IMR-90 (cell line): Measurements from ENCODE around the gene MTHFD2. TPM values are rescaled to one million over a fixed set of nuclear protein-coding genes. Genes with fewer than 3 reads are reported as not detected.

ENCODE experiments used
- ATAC-seq: fragments of 200-7000 bp; cut with Tn5 transposase; 2 replicates; pipeline ENCODE4 v1.9.1; 2020; ENCODE audit warnings: low read depth, mild to moderate bottlenecking, moderate library complexity
- BruUV-seq: library from RNA; stranded (reverse); fragments of 400-500 nt; replicated peaks from 2 replicates; lab custom pipeline; 2021; lab: Mats Ljungman, UMichigan
- CTCF ChIA-PET: fragments of 300-600 bp; formaldehyde crosslinking; extraction: SDS; loops from one replicate; lab custom pipeline; 2021; ENCODE audit warnings: antibody characterized with exemption; lab: Yijun Ruan, JAX
- POLR2A ChIA-PET: fragments of 300-600 bp; sonication (Branson Sonifier 250); formaldehyde crosslinking; loops from one replicate; lab custom pipeline; 2022; ENCODE audit warnings: antibody characterized with exemption; ENCODE audit not compliant: unreplicated experiment; lab: Charles Lee
- DNase-seq: peaks from one replicate; pipeline ENCODE4 v3.0.0; 2013
- H2AFZ ChIP-seq: replicated peaks from 2 replicates; pipeline ENCODE3; 2013; ENCODE audit warnings: low read length, mild to moderate bottlenecking; ENCODE audit not compliant: poor library complexity
- H2AK5ac ChIP-seq: 2 replicates; pipeline ENCODE4 v1.6.1; 2013; ENCODE audit warnings: low read depth, low read length, inconsistent platforms
- H2AK9ac ChIP-seq: replicated peaks from 2 replicates; pipeline ENCODE3; 2013; ENCODE audit warnings: mild to moderate bottlenecking, low read depth, low read length, moderate library complexity; ENCODE audit not compliant: poor library complexity
- H2BK120ac ChIP-seq: 2 replicates; pipeline ENCODE4 v1.6.1; 2013; ENCODE audit warnings: low read depth, low read length, inconsistent platforms
- H2BK15ac ChIP-seq: 3 replicates; pipeline ENCODE4 v1.6.1; 2013; ENCODE audit warnings: low read depth, low read length, inconsistent platforms
- H2BK20ac ChIP-seq: 2 replicates; pipeline ENCODE4 v1.6.1; 2013; ENCODE audit warnings: low read depth, mild to moderate bottlenecking, inconsistent platforms, low read length, moderate library complexity
- H2BK5ac ChIP-seq: 2 replicates; pipeline ENCODE4 v1.6.1; 2013; ENCODE audit warnings: mild to moderate bottlenecking, low read depth, low read length, inconsistent platforms; ENCODE audit not compliant: poor library complexity, severe bottlenecking
- H3K14ac ChIP-seq: replicated peaks from 2 replicates; pipeline ENCODE4 v1.6.1; 2013; ENCODE audit warnings: low read depth, low read length, inconsistent platforms
- H3K18ac ChIP-seq: 2 replicates; pipeline ENCODE4 v1.6.1; 2013; ENCODE audit warnings: low read depth, low read length, control low read depth
- H3K23ac ChIP-seq: 2 replicates; pipeline ENCODE4 v1.6.1; 2013; ENCODE audit warnings: low read depth, low read length, inconsistent platforms
- H3K27ac ChIP-seq: 2 replicates; pipeline ENCODE4 v1.5.1; 2013; ENCODE audit warnings: mild to moderate bottlenecking, control low read depth, low read length; ENCODE audit not compliant: insufficient read depth
- H3K27me3 ChIP-seq: 2 replicates; pipeline ENCODE4 v1.6.1; 2013; ENCODE audit warnings: low read length; ENCODE audit not compliant: control insufficient read depth, insufficient read depth
- H3K36me3 ChIP-seq: 2 replicates; pipeline ENCODE4 v1.6.1; 2013; ENCODE audit warnings: low read length, mixed read lengths; ENCODE audit not compliant: control insufficient read depth, insufficient read depth
- H3K4ac ChIP-seq: 2 replicates; pipeline ENCODE4 v1.6.1; 2013; ENCODE audit warnings: low read depth, low read length, inconsistent platforms
- H3K4me1 ChIP-seq: 2 replicates; pipeline ENCODE4 v1.6.1; 2013; ENCODE audit warnings: low read length, mixed read lengths; ENCODE audit not compliant: control insufficient read depth, insufficient read depth
- H3K4me2 ChIP-seq: 2 replicates; pipeline ENCODE4 v1.6.1; 2013; ENCODE audit warnings: low read depth, mild to moderate bottlenecking, control low read depth, low read length, moderate library complexity
- H3K4me3 ChIP-seq: 2 replicates; pipeline ENCODE4 v1.5.1; 2013; ENCODE audit warnings: low read depth, mild to moderate bottlenecking, control low read depth, low read length, moderate library complexity; ENCODE audit not compliant: insufficient read depth
- H3K56ac ChIP-seq: 2 replicates; pipeline ENCODE4 v1.6.1; 2013; ENCODE audit warnings: low read length, inconsistent platforms; ENCODE audit not compliant: insufficient read depth; ENCODE audit errors: extremely low read depth
- H3K79me1 ChIP-seq, 2 experiments: 2 replicates each; pipeline ENCODE4 v1.6.1; 2013; ENCODE audit warnings: low read length in 2 of 2, inconsistent platforms in 1 of 2, low read depth in 1 of 2
- H3K9ac ChIP-seq: 2 replicates; pipeline ENCODE4 v1.6.1; 2013; ENCODE audit warnings: low read depth, low read length, control low read depth
- H3K9me1 ChIP-seq: 2 replicates; pipeline ENCODE4 v1.6.1; 2013; ENCODE audit warnings: low read length, inconsistent platforms; ENCODE audit not compliant: insufficient read depth
- H3K9me3 ChIP-seq: 2 replicates; pipeline ENCODE4 v1.6.1; 2013; ENCODE audit warnings: low read length; ENCODE audit not compliant: control insufficient read depth, insufficient read depth
- H4K20me1 ChIP-seq: 2 replicates; pipeline ENCODE4 v1.6.1; 2013; ENCODE audit warnings: low read length, inconsistent platforms; ENCODE audit not compliant: insufficient read depth
- H4K5ac ChIP-seq: 2 replicates; pipeline ENCODE4 v1.6.1; 2013; ENCODE audit warnings: mild to moderate bottlenecking, low read depth, low read length, control low read depth
- H4K8ac ChIP-seq, 2 experiments: 2 replicates each; pipeline ENCODE4 v1.6.1; 2013; ENCODE audit warnings: low read depth in 2 of 2, low read length in 2 of 2, control low read depth in 1 of 2, inconsistent platforms in 1 of 2
- H4K91ac ChIP-seq: 2 replicates; pipeline ENCODE4 v1.6.1; 2013; ENCODE audit warnings: low read depth, low read length, inconsistent platforms; ENCODE audit not compliant: insufficient read depth
- BHLHE40 ChIP-seq: fragments of 150-350 bp; IDR thresholded peaks from 2 replicates; pipeline ENCODE4 v1.6.1; 2016; ENCODE audit warnings: mild to moderate bottlenecking, low read depth, low read length
- CEBPB ChIP-seq: IDR thresholded peaks from 2 replicates; pipeline ENCODE4 v1.6.1; 2012; ENCODE audit warnings: low read depth, low read length, improper control_type of control experiment
- CHD1 ChIP-seq: IDR thresholded peaks from 2 replicates; pipeline ENCODE4 v1.6.1; 2012; ENCODE audit warnings: low read depth, low read length, improper control_type of control experiment
- MAZ ChIP-seq: IDR thresholded peaks from 2 replicates; pipeline ENCODE4 v1.6.1; 2012; ENCODE audit warnings: low read depth, mild to moderate bottlenecking, low read length, improper control_type of control experiment, moderate library complexity, borderline replicate concordance
- MXI1 ChIP-seq: IDR thresholded peaks from 2 replicates; pipeline ENCODE4 v1.6.1; 2012; ENCODE audit warnings: low read depth, mild to moderate bottlenecking, low read length, moderate library complexity, borderline replicate concordance
- NFE2L2 ChIP-seq: fragments of 150-350 bp; IDR thresholded peaks from 2 replicates; pipeline ENCODE4 v1.6.1; 2016; ENCODE audit warnings: low read depth, mild to moderate bottlenecking, low read length
- POLR2A ChIP-seq: IDR thresholded peaks from 2 replicates; pipeline ENCODE4 v1.6.1; 2012; ENCODE audit warnings: mild to moderate bottlenecking, low read depth, low read length
- RAD21 ChIP-seq: IDR thresholded peaks from 2 replicates; pipeline ENCODE4 v1.6.1; 2012; ENCODE audit warnings: low read length, improper control_type of control experiment
- RCOR1 ChIP-seq: IDR thresholded peaks from 2 replicates; pipeline ENCODE4 v1.6.1; 2012; ENCODE audit warnings: mild to moderate bottlenecking, low read length, improper control_type of control experiment; ENCODE audit not compliant: insufficient replicate concordance
- RFX5 ChIP-seq: IDR thresholded peaks from 2 replicates; pipeline ENCODE4 v1.8.0; 2012; ENCODE audit warnings: low read depth, mild to moderate bottlenecking, low read length, moderate library complexity
- SMC3 ChIP-seq: fragments of 150-350 bp; IDR thresholded peaks from 2 replicates; pipeline ENCODE4 v1.6.1; 2016; ENCODE audit warnings: low read depth, mild to moderate bottlenecking, antibody characterized with exemption, low read length, moderate library complexity
- WGBS, 2 experiments: methylation state at CpG; one replicate each; pipeline versions ENCODE4 v1.1.5 to v1.1.7; 2013; ENCODE audit warnings: missing lambda C conversion rate in 2 of 2; ENCODE audit not compliant: insufficient read length in 1 of 2; ENCODE audit errors: extremely low coverage in 2 of 2; 5-methylcytosine and 5-hydroxymethylcytosine counted together
- dilution Hi-C: fragments of 300-500 bp; cut with HindIII; formaldehyde crosslinking; loops from one replicate; pipeline ENCODE4 v1.14.3; 2018; ENCODE audit warnings: low sequenced_read_pairs; ENCODE audit not compliant: unreplicated experiment
- in situ Hi-C: fragments of 300-500 bp; cut with MboI; formaldehyde crosslinking; loops from 3 replicates; pipeline ENCODE4 v1.14.3; 2019; ENCODE audit warnings: low sequenced_read_pairs, inconsistent platforms, mixed read lengths
- intact Hi-C: fragments of 100-400 bp; cut with micrococcal nuclease; formaldehyde crosslinking; loops from 2 replicates; pipeline ENCODE4 v1.10.0; 2022
- polyA plus RNA-seq, 3 experiments: library from polyadenylated mRNA; depleted of rRNA; stranded (reverse); fragments of >200 nt; gene quantifications; 2 replicates each; pipeline ENCODE4 v1.2.3, GENCODE V29; 2012; ENCODE audit warnings: low replicate concordance in 1 of 3
- total RNA-seq: library from RNA; depleted of rRNA; stranded (reverse); fragments of >200 nt; gene quantifications from 2 replicates; pipeline ENCODE4 v1.2.3, GENCODE V29; 2012
- TF ChIP-seq, protein P1 (sequence below): conservative IDR thresholded peaks from 2 replicates; pipeline ENCODE4 v1.5.1; 2012; ENCODE audit warnings: mild to moderate bottlenecking, low read depth, low read length, improper control_type of control experiment
- TF ChIP-seq, protein P2 (sequence below): fragments of 150-350 bp; IDR thresholded peaks from 2 replicates; pipeline ENCODE4 v1.6.1; 2017; ENCODE audit warnings: mild to moderate bottlenecking, antibody characterized with exemption, low read length, low read depth

MTHFD2 gene
- total and polyA plus RNA-seq, 2 of the 4 experiments (the other 2 are of a cell fraction): 66.8 to 122 TPM

DNA sequence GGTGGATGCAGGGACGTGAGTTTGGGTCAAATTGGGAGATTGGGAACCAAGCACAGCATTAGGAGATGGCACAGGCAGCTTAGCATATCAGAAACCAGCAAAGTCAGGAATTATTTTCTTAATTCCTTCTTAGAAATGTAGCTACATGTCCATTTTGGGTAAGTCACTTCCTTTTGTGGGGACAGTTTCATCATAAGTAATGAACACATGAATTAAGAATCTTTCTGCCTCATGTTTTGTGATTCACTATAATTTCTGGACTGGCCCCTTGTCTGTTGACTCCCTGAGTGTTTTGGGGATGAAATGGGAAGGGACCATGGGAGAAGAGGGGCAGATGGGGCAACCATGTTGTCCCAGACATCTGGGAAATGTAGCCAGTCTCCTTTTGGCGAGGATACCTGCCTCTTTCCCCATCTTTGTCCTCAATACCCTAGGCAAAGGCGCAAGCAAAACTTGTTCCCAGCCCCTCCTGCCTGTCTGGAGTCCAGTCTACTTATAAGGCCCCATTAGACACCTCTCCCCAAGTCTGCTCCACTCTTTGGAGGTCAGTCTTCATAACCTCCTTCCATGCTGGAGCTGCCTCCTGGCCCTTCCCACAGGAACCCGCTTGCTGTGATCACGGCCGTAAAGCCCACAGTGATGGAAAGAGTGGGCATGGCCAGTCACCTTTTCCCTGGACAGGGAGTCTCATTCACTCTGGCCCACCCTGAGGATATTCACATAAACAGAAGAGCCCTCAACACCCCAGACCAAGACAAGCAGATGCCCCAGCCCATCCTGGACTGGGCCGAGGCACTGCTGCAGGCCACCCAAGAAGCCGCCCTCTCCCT lies 25.7 kb downstream of the MTHFD2 start (continued):
- TF ChIP-seq CEBPB (no peak; the same call in 1 of the 2 replicates), CHD1 (no peak)

DNA sequence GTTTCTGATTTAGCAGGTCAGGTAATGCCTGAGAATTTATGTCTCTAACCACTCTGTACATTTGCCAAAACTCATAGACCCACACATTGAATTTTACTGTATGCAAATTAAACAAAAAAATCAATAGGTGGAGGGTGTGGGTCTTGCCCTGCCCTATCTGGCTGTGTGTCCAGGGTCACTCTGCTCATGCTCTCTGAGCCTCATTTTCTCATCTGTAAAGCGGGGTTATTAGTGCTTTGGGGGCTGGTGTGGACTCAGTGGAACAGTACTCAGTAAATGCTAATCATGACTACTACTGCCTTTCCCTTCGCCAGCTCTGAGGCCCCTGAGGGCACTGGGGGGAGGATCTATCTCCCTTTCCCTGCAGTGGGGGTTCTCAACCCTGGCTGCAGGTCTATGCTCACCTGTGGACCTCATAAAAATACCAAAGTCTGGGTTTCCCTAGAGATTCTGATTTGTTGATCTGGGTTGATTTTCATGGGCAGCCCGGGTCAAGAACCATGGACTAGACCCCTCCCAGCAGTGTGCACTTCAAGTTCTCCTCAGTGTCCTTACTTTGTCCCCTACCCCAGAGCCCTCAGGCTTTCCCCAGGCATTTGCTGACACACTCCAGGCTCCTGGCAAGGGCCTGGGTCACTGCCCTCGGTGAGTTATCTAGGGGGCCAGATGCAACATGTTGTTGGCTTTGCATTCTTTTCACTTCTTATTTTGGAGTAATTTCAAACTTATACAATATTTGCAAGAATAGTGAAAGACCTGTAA lies 27.5 kb downstream of the MTHFD2 start:
- dilution Hi-C loops: no loop called here
- H4K5ac ChIP-seq: no peak overlapping the region
- DNase-seq (no peak), ATAC-seq (no peak)
- no peaks in the 10 kb centered on the region for H3K9me3 ChIP-seq
- peaks cover 7% of the 10 kb centered on the region; the same call in 1 of the 2 replicates for H4K20me1 ChIP-seq
- peaks cover 2% of the 10 kb centered on the region; the same call in 1 of the 2 replicates for H3K4me1 ChIP-seq
- H4K8ac ChIP-seq: no peak overlapping the region
- intact Hi-C loops: no loop called here
- peaks cover 7% of the 10 kb centered on the region; the same call in 1 of the 2 replicates for H3K9me1 ChIP-seq
- ChIA-PET CTCF (no interaction called here), POLR2A (no interaction called here)
- BruUV-seq: no TSS peak
- H2BK5ac ChIP-seq: no peak overlapping the region
- no peak overlapping the region for H3K23ac ChIP-seq
- no peak overlapping the region for H2BK15ac ChIP-seq
- no peak overlapping the region for H4K91ac ChIP-seq
- no peak overlapping the region for H3K4me2 ChIP-seq
- H2BK20ac ChIP-seq: no peak overlapping the region
- H3K4ac ChIP-seq: no peak overlapping the region
- no peak overlapping the region for H3K27ac ChIP-seq
- no peak overlapping the region for H3K4me3 ChIP-seq
- H3K56ac ChIP-seq: no peak overlapping the region
- no peak overlapping the region for H2AFZ ChIP-seq
- no peaks in the 10 kb centered on the region for H3K79me1 ChIP-seq
- in situ Hi-C loops: no loop called here
- H3K27me3 ChIP-seq: peaks cover 4% of the 10 kb centered on the region; the same call in 1 of the 2 replicates
- no peak overlapping the region for H2BK120ac ChIP-seq
- H3K18ac ChIP-seq: no peak overlapping the region
- H3K36me3 ChIP-seq: no peaks in the 10 kb centered on the region; the same call in 1 of the 2 replicates
- no peak overlapping the region for H3K14ac ChIP-seq
- WGBS, 2 experiments: 80% methylated on average over 1 of the region's 4 CpGs; no CpG with 5 or more reads in 1 of the 2 experiments
- no peak overlapping the region for H2AK9ac ChIP-seq
- H2AK5ac ChIP-seq: no peak overlapping the region
- no peak overlapping the region for H3K9ac ChIP-seq
- TF ChIP-seq, protein P1, sequence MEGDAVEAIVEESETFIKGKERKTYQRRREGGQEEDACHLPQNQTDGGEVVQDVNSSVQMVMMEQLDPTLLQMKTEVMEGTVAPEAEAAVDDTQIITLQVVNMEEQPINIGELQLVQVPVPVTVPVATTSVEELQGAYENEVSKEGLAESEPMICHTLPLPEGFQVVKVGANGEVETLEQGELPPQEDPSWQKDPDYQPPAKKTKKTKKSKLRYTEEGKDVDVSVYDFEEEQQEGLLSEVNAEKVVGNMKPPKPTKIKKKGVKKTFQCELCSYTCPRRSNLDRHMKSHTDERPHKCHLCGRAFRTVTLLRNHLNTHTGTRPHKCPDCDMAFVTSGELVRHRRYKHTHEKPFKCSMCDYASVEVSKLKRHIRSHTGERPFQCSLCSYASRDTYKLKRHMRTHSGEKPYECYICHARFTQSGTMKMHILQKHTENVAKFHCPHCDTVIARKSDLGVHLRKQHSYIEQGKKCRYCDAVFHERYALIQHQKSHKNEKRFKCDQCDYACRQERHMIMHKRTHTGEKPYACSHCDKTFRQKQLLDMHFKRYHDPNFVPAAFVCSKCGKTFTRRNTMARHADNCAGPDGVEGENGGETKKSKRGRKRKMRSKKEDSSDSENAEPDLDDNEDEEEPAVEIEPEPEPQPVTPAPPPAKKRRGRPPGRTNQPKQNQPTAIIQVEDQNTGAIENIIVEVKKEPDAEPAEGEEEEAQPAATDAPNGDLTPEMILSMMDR: no peak
- TF ChIP-seq RAD21: no peak
- no peak for TF ChIP-seq NFE2L2
- TF ChIP-seq RCOR1: no peak
- TF ChIP-seq MXI1: no peak
- TF ChIP-seq RFX5: no peak
- TF ChIP-seq, protein P2, sequence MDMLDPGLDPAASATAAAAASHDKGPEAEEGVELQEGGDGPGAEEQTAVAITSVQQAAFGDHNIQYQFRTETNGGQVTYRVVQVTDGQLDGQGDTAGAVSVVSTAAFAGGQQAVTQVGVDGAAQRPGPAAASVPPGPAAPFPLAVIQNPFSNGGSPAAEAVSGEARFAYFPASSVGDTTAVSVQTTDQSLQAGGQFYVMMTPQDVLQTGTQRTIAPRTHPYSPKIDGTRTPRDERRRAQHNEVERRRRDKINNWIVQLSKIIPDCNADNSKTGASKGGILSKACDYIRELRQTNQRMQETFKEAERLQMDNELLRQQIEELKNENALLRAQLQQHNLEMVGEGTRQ: no peak
- TF ChIP-seq MAZ: no peak
- no peak for TF ChIP-seq SMC3
- TF ChIP-seq CHD1: no peak
- no peak for TF ChIP-seq BHLHE40
- no peak for TF ChIP-seq POLR2A
